GM18505 (cell line): ENCODE results near the gene UTP11.

Source experiments
- ATAC-seq: cut with Tn5 transposase; IDR thresholded peaks from one replicate; pipeline ENCODE4 v1.9.1; 2021; ENCODE audit not compliant: unreplicated experiment
- POLR2A ChIP-seq: IDR thresholded peaks from 4 replicates; pipeline ENCODE4 v1.6.1; 2011; ENCODE audit warnings: borderline replicate concordance; ENCODE audit not compliant: insufficient read depth, insufficient read length; ENCODE audit errors: extremely low read depth

The UTP11 gene

DNA sequence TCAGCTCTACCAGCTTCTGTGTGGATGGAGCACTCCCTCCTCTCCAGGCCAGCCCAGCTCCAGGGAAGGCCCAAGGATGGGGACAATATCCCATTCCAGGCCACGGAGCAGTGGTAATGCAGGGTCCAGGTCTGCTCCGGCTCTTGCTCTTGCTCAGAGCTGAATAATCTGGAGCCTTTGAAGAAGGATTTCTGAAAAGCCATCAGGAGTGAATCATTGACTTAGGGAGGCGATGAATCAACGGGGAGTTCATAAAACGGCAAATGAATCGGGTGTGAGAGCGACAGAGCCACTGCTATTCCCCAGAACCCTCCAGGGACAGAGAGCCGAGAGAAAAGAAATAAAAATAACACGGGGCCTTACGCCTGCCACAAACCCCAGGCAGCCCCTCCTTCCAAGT lies 26.3 kb downstream of the UTP11 start:
- no peak for TF ChIP-seq POLR2A
- no peak for ATAC-seq

DNA sequence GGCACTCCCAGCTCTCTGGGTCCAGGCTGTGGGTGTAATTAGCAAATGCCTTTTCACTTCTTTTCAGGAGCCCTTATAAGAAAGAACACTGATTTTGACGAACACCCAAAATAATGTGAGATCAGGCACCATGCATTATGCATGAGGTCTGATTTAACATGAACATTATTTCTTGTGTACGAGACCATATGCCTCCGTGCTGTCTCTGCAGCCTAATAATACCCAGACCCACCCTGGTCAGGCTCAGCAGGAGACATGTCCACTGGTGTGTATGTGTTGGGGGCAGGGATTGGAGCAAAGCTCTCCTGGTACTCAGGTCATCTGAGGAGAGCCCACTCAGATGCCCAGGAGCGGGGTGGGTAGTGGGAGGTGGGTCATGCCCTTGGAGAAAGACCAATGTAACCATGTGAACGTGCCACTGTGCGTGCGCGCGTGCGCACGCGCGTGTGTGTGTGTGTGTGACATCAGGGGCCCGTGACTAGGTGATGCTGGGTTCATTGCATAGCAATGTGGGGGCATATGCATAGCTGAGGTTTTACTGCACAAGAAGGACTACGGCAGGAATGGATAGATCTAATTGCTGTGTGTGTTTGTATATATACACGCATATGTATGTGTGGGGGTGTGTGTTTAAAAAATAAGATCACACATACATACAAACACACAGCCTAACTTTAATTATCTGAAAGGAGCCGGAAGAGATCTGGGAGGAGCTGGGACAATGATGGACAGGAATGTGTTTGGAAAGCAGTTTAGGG lies 27.0 kb downstream of the UTP11 start:
- no peak for TF ChIP-seq POLR2A

DNA sequence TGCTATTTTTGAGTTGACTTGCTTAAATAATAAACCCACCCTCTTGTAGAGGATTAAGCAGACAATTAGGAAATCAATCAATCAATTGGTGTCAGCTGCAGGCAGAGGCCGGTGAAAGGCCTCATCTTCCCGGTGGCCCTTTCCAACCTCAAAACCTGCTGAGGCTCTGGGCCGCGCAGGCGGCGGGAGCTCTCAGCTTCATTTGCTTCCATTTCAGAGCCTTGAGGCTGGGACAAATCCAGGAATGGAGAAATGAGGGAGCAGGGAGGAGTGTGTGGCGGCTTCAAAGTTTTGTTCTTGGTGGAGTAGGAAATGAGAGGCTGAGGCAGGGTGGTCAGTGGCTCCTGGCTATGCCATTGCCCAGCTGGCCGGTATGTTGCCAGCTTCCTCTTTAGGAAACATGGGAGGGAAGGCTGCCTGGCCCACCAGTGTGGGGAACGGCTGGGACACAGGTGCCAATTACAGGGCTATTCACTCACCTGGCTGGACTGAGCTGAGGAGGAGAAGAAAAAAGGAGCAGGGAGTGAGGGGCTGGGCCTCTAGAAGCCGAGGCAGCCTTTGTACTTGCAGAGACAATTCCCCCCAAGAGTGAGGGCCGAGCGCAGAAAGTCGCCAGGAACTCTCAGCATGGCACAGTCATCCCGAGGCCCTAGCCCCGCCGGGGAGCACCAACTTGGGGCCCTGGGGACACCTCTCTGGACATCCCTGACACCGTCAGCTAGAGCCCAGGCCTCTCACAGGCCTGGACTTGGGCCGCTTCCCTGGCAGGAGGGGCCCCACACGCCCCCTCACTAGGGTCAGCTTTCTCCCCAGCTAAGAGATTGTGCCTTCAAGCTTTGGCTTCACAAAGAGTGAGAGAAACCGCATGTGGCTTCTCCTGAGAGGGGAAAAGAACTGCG lies 29.7 kb downstream of the UTP11 start:
- no peak for TF ChIP-seq POLR2A
- ATAC-seq, result no peak

More for the DNA sequence above, 27.0 kb downstream of the UTP11 start:
- ATAC-seq, result no peak

DNA sequence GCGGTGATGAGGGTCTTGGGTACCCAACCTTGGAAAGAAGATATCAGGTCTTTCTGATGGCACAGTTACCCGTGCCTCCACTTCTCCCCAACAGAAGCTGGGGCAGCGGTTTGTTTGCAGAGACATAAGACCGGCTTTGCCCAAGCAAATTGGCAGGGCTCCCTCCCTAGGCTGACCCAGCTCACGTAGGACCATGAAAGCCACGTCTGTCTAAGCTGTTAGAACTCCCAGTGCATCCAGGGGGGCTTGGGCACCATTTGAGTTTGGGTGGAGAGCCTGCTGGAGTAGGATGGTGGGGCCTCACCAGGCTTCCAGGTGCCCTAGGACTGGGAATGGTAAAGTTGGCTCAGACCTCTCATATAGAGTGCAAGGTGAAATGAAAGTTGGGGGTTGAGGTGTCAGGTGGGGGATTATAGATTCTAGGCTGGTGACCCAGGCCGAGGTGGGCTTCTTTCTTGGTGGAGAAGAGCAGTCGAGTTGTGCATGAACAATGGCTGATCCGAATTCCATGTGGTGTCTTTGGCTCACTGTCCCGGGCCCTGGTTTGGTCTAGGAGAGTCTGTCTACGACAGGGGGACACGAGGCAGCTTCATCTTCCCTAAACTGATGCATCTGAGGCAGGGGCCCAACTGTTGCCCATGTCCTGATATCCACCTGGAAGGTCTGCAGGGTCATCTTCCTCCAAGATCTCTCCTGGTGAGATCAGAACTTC lies 30.7 kb downstream of the UTP11 start:
- no peak for TF ChIP-seq POLR2A
- ATAC-seq, result no peak

DNA sequence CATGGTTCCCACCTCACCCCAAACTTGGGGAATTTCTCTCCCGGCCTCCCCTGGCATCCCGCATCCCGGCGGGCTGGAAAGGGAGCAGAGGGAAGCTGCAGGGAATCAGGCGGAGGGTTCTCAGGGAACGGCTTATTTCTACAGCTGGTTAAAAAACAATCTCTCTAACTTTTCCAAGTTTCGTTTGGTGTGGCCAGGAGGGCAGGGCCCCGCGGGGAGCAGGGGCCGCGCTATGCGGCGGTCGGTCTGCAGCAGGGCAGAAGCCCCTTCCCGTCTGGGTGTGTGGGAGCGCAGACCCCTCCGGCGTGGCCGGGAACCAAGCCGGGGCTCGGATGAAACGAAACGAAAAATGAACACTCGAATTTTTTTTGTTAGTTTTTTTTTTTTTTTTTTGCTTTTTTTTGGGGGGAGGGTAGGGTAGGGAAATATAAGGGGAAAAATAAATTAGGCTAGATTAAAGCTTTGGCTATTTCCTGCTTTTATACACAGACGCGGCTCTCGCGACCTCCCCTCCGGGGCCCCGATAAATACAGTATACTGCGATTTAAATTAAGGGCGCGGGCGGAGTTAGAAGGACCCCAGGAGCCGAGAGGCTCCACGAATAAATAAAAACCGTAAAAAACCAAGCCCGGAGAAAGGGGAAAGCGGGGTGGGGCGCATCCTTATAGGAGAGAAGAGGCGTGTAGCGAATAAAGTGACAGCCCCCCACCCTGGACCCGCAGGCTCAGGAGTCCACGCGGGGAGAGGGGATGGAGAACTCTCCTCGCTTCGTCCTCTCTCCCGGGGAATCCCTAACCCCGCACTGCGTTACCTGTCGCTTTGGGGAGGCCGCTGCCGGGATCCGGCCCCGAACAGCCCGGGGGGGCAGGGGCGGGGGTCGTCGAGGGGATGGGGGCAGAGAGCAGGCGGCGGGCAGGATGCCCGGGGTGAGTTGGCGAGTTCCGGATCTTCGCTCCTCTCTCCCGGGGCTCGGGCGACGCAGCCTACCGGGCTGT lies 32.0 kb downstream of the UTP11 start:
- no peak for ATAC-seq
- no peak for TF ChIP-seq POLR2A

DNA sequence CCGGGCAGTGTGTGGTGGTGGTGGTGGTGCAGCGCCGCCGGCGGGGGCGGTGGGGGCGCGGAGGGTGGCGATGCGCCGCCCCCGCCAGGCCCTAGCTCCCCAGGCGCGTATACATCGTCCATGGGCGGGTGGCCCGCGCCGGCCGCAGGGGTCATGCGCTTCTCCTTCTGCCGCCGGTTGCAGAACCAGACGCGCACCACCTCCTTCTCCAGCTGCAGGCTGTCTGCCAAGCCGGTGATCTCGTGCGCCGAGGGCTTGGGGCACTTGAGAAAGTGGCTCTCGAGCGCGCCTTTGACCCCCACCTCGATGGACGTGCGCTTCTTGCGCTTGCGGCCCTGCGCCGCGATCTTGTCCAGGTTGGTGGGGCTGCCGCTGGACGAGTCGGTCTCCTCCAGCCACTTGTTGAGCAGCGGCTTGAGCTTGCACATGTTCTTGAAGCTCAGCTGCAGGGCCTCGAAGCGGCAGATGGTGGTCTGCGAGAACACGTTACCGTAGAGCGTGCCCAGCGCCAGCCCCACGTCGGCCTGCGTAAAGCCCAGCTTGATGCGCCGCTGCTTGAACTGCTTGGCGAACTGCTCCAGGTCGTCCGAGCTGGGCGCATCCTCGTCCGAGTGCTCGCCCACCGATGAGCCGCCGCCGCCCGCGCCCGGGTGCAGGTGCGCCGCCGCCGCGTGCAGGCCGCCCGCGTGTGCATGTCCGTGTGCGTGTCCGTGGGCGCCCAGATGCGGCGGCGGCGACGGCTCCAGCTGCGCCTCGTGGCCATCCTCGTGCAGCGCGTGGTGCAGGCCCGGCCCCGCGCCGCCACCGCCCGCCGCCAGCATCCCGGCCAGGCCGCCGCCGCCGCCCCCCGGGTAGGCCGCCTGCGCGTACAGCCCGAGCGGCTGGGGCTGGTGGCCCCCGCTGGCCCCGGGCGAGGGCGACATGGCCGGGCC lies 33.1 kb downstream of the UTP11 start:
- ATAC-seq, result no peak

DNA sequence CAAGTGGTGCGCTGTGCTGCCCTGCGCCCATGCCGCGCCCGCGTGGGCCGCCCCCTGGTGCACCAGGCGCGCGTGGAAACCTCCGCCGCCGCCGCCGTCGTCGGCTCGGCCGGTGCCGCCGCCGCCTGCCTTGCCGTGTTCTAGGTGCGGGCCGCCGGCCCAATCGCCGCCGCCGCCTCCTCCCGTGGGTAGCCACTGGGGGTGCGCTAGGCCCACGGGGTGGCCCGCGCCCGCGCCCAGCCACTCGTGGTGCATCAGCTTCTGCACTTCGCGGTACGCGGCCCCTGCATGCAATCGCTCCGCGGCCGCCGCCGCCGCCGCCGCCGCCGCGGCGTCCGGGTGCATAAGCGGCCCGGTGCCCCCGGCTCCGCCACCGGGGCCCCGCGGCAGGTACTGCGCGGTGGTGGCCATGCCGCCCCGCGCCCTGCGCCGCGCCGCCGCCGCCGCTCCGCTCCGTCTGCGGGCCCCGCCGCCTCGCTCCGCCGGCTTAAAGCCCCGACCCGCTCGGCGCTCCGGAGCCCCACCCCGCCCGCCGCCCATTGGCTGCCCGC lies 33.9 kb downstream of the UTP11 start, which contains the start of gene POU3F1:
TSS of gene POU3F1 (minus strand) at position 461 of the 551 bp plus-strand sequence. CDS start at position 411, 50 bp downstream.
- ATAC-seq, result no peak
- TF ChIP-seq POLR2A, result no peak

More for the DNA sequence above, 33.1 kb downstream of the UTP11 start:
- TF ChIP-seq POLR2A, result no peak

DNA sequence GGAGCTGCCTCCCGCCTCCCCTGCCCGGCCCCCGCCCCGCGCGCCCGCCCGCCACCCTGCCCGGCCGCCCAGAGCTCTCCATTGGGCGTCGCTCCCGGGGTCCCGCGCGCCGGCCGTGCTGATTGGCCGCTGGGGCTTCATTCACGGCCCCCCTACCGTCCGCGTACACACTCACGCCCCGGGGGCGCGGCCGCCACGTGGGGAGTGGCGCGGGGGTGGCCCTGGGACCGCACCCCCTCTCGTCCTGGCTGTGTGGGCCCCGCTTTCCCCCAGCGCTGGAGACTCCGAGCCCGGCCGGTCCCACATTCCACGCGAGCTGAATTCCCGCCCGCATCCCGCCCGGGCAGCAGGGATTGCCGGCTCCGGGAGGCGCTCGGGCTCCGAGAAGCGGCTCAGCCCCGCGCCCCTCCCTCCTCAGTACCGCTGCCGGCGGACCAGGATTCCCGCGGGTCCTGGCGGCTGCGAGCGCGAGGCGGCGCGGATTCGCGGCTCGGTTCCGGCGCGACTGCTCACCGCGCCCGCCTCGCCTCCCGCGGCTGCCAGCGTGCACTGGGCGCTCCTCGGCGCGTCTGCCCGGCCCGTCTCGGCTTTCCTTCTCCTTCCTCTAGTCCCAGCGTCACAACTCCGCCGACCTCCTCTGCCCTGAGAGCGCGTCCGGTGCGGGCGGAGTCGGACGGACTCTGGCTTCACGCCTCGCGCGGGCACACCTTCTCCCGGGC lies 34.5 kb downstream of the UTP11 start:
- peak; percentile 61 for ATAC-seq

DNA sequence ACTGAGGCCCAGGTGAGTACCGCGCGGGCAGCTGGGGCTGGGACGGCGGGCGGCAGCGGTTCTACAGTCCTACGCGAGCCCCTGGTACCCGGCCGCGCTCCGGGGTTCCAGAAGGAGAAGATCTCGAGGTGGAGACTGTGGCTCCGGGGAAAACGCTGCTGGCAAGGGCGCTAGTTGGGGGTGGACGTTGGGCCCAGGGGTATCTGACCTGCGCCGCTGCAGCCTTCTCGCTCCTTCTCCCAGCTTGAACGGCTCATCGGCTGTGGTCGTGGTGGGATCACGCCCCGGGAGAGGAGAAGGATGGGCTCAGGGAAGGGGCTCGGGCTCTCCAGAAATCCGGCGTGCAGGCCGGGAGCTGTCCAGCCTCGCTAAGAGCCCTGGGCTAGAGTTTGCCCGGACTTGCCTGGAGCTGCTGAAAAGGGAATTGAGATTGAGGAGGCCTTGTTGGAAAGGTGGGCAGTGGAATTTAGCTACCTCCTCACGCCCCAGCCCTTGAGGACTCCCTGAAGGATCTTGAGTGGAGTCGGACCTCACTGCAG lies 35.1 kb downstream of the UTP11 start:
- no peak for TF ChIP-seq POLR2A
- no peak for ATAC-seq

More for the DNA sequence above, 34.5 kb downstream of the UTP11 start:
- no peak for TF ChIP-seq POLR2A

DNA sequence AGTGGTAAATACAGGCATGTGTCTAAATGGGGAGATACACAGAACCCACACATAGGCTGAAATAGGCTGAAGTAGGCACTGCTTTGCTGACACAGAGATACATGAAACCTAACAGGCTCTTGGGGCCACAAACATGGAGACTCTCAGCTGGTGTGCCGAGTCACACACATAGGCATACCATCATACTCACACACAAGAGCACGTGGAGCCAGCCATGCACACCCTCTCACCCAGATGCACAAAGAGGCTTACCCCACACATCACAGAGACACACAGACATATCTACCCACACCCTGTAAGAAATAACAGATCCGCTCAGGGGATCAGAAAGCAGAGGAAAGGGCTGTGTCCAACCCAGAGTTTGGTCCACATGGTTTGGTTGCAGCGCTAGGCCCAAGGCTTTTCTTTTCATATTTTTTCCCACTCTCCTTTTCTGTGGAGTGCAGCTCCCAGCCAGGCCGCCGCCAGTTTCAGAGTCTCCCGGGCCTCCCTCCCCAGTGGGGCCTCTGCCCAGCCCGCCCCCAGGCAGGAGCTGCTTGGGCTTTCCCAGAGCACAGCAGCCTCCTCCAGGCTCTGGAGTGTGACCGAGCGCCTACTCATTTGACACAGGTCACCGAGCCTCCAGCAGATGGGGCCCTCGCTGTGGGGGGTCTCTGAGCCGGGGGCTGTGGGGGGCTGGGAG lies 38.0 kb downstream of the UTP11 start:
- ATAC-seq, result no peak
- TF ChIP-seq POLR2A, result no peak
